Pulmonary artery endothelial cell (primary cell): ENCODE data around the gene CLIC1. TPM values are rescaled to one million over a fixed set of nuclear protein-coding genes. Genes with fewer than 3 reads are reported as not detected.

ENCODE experiments used
- DNase-seq: peaks from one replicate; pipeline ENCODE4 v3.0.0-alpha.2; 2011; ENCODE audit warnings: low read depth, low spot score
- total RNA-seq: library from RNA; depleted of rRNA; stranded (reverse); fragments of >200 nt; gene quantifications from 2 replicates; pipeline ENCODE4 v1.2.3, GENCODE V29; 2014

Gene CLIC1
- total RNA-seq, 1 donor from 2014 or later, result 926 TPM

- DNase-seq, result no peak
These were observed 32.3 kb upstream of the CLIC1 start for GRCh38 chr6:31768363-31769257.

GRCh38 chr6:31767096-31767645 lies 30.8 kb upstream of the CLIC1 start:
- no peak for DNase-seq

GRCh38 chr6:31765910-31766794 lies 29.8 kb upstream of the CLIC1 start:
- no peak for DNase-seq

GRCh38 chr6:31765559-31765909 lies 29.2 kb upstream of the CLIC1 start:
- DNase-seq, result no peak

GRCh38 chr6:31764198-31764597 lies 27.9 kb upstream of the CLIC1 start:
- DNase-seq, result no peak

- DNase-seq, result no peak
These were observed 27.2 kb upstream of the CLIC1 start for GRCh38 chr6:31763619-31763940.

- no peak for DNase-seq
These were observed 26.7 kb upstream of the CLIC1 start for GRCh38 chr6:31762878-31763618.

- DNase-seq, result no peak
These were observed 26.0 kb upstream of the CLIC1 start, which contains the start of gene SAPCD1 for GRCh38 chr6:31762356-31762755. Gene SAPCD1 (plus strand): TSS chr6:31762656. CDS start chr6:31763055, 399 bp downstream.

GRCh38 chr6:31761343-31761742 lies 25.0 kb upstream of the CLIC1 start:
- DNase-seq, result no peak

- no peak for DNase-seq
These were observed 24.5 kb upstream of the CLIC1 start for GRCh38 chr6:31760790-31761189.

GRCh38 chr6:31758281-31758680 lies 22.0 kb upstream of the CLIC1 start:
- DNase-seq, result no peak

- no peak for DNase-seq
These were observed 16.5 kb upstream of the CLIC1 start for GRCh38 chr6:31752739-31753319.

- DNase-seq, result no peak
These were observed 14.2 kb upstream of the CLIC1 start for GRCh38 chr6:31750411-31751022.

- no peak for DNase-seq
These were observed 13.1 kb upstream of the CLIC1 start for GRCh38 chr6:31749301-31750036.

GRCh38 chr6:31744422-31744821 lies 8.1 kb upstream of the CLIC1 start:
- DNase-seq, result no peak

GRCh38 chr6:31742894-31743293 lies 6.6 kb upstream of the CLIC1 start:
- DNase-seq, result no peak

GRCh38 chr6:31741815-31742214 lies 5.5 kb upstream of the CLIC1 start:
- no peak for DNase-seq

- DNase-seq, result no peak
These were observed 4.3 kb upstream of the CLIC1 start for GRCh38 chr6:31740397-31741223.
